Uterus (tissue), 2 donors: ENCODE results near the gene BACH2.

Source experiments
- POLR2A ChIP-seq, 2 donors: fragments of 450-650 bp; IDR thresholded peaks; one replicate each; pipeline ENCODE4 v1.6.1; 2016; ENCODE audit warnings: antibody characterized with exemption in 2 of 2, mild to moderate bottlenecking in 1 of 2, moderate library complexity in 1 of 2
- TF ChIP-seq, protein P1 (sequence below), 4 experiments: fragments of 200-600 bp in 2 of 4; fragments of 450-650 bp in 2 of 4; sonication (generic) in 2 of 4; IDR thresholded peaks; one replicate each; pipeline ENCODE4 v1.5.1; 2016 to 2019; ENCODE audit warnings: antibody characterized with exemption in 4 of 4, mild to moderate bottlenecking in 2 of 4, moderate library complexity in 1 of 4

DNA sequence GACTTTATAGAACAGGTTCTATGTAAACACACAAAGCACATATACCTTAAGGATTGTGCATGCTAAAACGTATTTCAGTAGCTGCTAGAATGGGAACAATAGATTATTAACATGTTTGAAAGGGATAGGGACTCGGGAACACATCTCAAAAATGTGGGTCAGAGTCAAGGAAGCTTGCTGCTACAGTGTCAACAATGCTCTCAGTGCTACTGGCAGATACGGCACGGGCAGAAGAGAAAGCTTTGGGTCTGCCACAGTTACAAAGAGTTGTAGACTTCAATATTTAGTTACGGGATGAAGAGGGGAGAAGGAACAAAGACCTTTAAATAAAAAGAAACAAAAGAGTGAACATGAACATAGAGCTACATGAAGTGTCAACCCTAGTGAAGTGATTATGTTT, 170.5 kb downstream of the BACH2 start:
- TF ChIP-seq, protein P1, sequence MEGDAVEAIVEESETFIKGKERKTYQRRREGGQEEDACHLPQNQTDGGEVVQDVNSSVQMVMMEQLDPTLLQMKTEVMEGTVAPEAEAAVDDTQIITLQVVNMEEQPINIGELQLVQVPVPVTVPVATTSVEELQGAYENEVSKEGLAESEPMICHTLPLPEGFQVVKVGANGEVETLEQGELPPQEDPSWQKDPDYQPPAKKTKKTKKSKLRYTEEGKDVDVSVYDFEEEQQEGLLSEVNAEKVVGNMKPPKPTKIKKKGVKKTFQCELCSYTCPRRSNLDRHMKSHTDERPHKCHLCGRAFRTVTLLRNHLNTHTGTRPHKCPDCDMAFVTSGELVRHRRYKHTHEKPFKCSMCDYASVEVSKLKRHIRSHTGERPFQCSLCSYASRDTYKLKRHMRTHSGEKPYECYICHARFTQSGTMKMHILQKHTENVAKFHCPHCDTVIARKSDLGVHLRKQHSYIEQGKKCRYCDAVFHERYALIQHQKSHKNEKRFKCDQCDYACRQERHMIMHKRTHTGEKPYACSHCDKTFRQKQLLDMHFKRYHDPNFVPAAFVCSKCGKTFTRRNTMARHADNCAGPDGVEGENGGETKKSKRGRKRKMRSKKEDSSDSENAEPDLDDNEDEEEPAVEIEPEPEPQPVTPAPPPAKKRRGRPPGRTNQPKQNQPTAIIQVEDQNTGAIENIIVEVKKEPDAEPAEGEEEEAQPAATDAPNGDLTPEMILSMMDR (IDR thresholded peaks at IDR 0.05), result no peak
- no peak for TF ChIP-seq POLR2A (IDR thresholded peaks at IDR 0.05)
